HFFc6 (cell line): Measurements from ENCODE around the gene GATAD2A. TPM values are rescaled to one million over a fixed set of nuclear protein-coding genes. Genes with fewer than 3 reads are reported as not detected.
"Not testable (repeated sequence)": the region's sequence is repeated elsewhere in the genome, so short reads cannot be mapped to it uniquely, and the experiment has no call there.

Experiments used
- DNase-seq: peaks from one replicate; pipeline ENCODE4 v3.0.0-alpha.2; 2018
- H3K27ac Mint-ChIP-seq: 2 replicates; pipeline ENCODE4 v1.8.0; 2020; ENCODE audit warnings: mild to moderate bottlenecking, mixed read lengths
- H3K27me3 Mint-ChIP-seq: 2 replicates; pipeline ENCODE4 v1.8.0; 2021; ENCODE audit warnings: mild to moderate bottlenecking, moderate library complexity, mixed read lengths; ENCODE audit not compliant: insufficient read depth
- H3K36me3 Mint-ChIP-seq: 2 replicates; pipeline ENCODE4 v1.8.0; 2021; ENCODE audit warnings: low read depth, mixed read lengths
- H3K4me1 Mint-ChIP-seq: 2 replicates; pipeline ENCODE4 v1.8.0; 2020; ENCODE audit warnings: low read depth, mixed read lengths
- H3K4me3 Mint-ChIP-seq: 2 replicates; pipeline ENCODE4 v1.8.0; 2020; ENCODE audit warnings: mild to moderate bottlenecking, moderate library complexity, mixed read lengths
- H3K9me3 Mint-ChIP-seq: 2 replicates; pipeline ENCODE4 v1.8.0; 2020; ENCODE audit warnings: mild to moderate bottlenecking, mixed read lengths
- total RNA-seq, 6 experiments: library from RNA; stranded (reverse); fragmentation: NEBNext Ultra II Directional; extraction: Animal tissue kit (Norgen Biotek cat#: 25700); gene quantifications; 2 replicates in 1 of 6; 3 replicates in 5 of 6; pipeline ENCODE4 v1.2.3, GENCODE V29; 2021
- TF ChIP-seq, protein P1 (sequence below): fragments of 200-600 bp; sonication (generic); IDR thresholded peaks from 2 replicates; pipeline ENCODE4 v1.5.0; 2021; ENCODE audit warnings: antibody characterized with exemption, mild to moderate bottlenecking

GATAD2A gene
- total RNA-seq, 6 experiments from 2014 or later, result 107 to 123 (median 112) TPM

DNA sequence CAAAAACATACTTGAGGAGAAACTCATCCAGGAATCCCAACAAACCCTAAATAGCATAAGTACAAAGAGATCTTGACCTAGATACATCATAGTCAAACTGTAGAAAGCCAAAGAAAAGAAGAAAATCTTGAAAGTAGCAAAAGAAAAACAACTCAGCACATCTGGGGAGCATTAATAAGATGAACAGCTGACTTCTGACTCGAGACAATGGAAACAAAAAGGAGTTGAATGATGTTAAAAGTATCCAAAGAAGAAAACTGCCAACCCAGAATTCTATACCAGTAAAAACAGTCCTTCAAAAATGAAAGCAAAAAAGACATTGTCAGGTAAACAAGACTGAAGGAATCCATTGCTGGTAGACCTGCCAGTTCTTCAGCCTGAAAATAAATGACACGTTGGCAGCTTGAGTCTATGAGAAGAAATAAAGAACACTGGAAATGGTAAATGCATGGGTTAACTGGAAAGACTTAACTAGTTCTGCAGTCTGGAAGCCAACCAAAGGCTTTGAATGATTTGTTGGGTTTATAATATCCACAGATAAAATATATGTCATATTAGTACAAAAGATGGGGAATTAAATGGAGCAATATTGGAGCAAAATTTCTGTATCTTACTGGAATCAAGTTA lies 63.1 kb downstream of the GATAD2A start:
- no peaks in the 10 kb centered on the region; the same call in none of the 2 replicates for H3K27me3 Mint-ChIP-seq
- H3K36me3 Mint-ChIP-seq, result peaks cover 53% of the 10 kb centered on the region
- DNase-seq, result peak; percentile 32
- no peak overlapping the region for H3K27ac Mint-ChIP-seq
- peaks cover 17% of the 10 kb centered on the region for H3K4me1 Mint-ChIP-seq
- no peak overlapping the region for H3K4me3 Mint-ChIP-seq
- H3K9me3 Mint-ChIP-seq, result peaks cover 32% of the 10 kb centered on the region
- TF ChIP-seq, protein P1, sequence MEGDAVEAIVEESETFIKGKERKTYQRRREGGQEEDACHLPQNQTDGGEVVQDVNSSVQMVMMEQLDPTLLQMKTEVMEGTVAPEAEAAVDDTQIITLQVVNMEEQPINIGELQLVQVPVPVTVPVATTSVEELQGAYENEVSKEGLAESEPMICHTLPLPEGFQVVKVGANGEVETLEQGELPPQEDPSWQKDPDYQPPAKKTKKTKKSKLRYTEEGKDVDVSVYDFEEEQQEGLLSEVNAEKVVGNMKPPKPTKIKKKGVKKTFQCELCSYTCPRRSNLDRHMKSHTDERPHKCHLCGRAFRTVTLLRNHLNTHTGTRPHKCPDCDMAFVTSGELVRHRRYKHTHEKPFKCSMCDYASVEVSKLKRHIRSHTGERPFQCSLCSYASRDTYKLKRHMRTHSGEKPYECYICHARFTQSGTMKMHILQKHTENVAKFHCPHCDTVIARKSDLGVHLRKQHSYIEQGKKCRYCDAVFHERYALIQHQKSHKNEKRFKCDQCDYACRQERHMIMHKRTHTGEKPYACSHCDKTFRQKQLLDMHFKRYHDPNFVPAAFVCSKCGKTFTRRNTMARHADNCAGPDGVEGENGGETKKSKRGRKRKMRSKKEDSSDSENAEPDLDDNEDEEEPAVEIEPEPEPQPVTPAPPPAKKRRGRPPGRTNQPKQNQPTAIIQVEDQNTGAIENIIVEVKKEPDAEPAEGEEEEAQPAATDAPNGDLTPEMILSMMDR, result no peak

DNA sequence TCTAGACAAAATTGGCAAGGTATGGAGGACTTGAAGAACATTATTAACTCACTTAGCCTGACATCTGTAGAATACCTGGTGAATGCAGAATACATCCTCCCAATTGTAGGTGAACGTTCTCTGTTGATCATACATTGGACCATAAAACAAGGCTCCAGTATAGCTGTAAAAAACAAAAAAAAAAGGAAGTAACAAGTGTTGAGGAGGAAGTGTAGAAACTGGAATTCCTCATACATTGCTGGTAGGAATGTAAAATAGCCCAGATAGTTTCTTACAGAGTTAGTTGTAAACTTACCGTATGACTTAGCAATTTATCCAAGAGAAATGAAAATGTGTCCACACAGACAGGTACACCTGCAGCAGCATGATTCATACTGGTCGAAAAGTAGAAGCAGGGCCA lies 65.1 kb downstream of the GATAD2A start:
- no peaks in the 10 kb centered on the region; the same call in none of the 2 replicates for H3K27me3 Mint-ChIP-seq
- H3K27ac Mint-ChIP-seq, result no peak overlapping the region
- TF ChIP-seq, protein P1, result no peak
- no peak for DNase-seq
- H3K4me3 Mint-ChIP-seq, result no peak overlapping the region
- H3K9me3 Mint-ChIP-seq, result peaks cover 28% of the 10 kb centered on the region
- H3K4me1 Mint-ChIP-seq, result peaks cover 12% of the 10 kb centered on the region
- H3K36me3 Mint-ChIP-seq, result peaks cover 39% of the 10 kb centered on the region

DNA sequence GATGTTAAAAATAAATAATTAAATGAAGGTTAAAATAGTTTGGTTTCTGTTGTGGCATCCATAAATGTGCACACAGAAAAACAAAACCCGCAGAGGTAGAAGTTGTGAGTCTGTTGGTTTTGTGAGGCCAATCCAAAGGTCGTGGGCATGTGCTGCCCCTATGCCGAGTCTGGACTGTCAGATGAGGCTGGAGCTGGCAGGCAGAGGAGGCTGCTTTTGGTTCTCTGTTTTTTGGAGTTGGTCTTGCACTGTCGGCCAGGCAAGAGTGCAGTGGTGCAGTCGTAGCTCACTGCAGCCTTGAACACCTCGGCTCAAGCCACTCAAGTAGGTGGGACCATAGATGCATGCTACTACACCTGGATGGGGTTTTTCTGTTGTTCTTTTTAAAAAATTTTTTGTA lies 66.2 kb downstream of the GATAD2A start:
- Mint-ChIP-seq H3K4me1 (peaks cover 17% of the 10 kb centered on the region), H3K9me3 (peaks cover 22% of the 10 kb centered on the region), H3K27me3 (no peaks in the 10 kb centered on the region; the same call in none of the 2 replicates), H3K36me3 (peaks cover 28% of the 10 kb centered on the region), H3K4me3 (no peak overlapping the region), H3K27ac (no peak overlapping the region)
- no peak for DNase-seq
- TF ChIP-seq, protein P1, result no peak

DNA sequence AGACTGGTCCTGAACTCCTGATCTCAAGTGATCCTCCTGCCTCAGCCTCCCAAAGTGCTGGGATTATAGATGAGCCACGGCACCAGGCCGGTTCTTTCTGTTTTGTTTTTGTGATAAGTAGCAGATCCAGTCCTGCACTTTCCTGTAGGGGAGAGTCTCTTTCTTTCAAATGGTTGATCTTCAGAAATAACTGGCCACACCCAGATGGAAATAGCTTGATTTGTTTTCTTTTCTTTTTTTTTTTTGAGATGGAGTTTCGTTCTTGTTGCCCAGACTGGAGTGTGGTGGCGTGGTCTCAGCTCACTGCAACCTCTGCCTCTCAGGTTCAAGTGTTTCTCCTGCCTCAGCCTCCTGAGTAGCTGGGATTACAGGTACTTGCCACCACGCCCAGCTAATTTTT lies 66.6 kb downstream of the GATAD2A start:
- H3K4me1 Mint-ChIP-seq, result peaks cover 18% of the 10 kb centered on the region

DNA sequence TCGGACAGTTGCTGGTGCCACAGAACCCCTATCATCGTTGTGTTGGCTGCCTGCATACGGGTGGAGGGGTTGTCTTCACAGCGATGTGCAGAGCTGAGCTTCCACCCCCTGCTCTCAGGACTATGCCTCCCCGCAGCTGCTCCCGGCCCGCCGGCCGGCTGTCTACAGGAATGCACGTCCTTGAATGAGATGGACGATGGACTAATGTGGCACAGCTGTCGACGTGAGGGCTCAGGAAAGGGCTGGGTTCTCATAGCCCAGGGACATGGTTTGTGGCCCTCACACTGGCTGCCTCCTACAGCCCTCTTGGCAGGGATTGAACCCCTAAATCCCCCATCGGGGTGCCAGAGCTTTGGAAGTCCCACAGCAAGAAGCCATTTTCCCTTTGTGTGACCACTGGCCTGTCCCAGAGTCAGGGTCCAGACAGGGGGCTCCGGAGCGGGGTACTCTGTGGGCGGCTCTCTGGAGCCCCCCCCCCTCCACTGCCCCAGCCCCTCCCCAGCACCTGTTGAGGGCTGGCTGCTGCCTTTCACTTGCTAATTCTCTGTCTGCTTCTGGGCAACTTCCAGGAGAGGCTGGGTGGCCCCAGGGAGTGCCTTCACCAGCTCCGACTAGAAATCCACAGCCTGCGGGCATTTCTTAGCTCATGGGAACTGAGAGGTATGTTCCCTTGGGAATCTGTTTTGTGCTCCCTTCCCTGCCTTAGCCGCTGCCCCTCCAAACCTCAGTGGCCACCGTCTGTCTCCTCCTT lies 69.7 kb downstream of the GATAD2A start:
- TF ChIP-seq, protein P1, result no peak
- Mint-ChIP-seq H3K4me3 (no peak overlapping the region), H3K27me3 (no peaks in the 10 kb centered on the region; the same call in 1 of the 2 replicates), H3K4me1 (peaks cover 24% of the 10 kb centered on the region), H3K9me3 (no peaks in the 10 kb centered on the region), H3K36me3 (peaks cover 5% of the 10 kb centered on the region), H3K27ac (no peak overlapping the region; the same call in 1 of the 2 replicates)
- no peak for DNase-seq

More for the DNA sequence above, 66.6 kb downstream of the GATAD2A start:
- not testable (repeated sequence) for H3K27me3 Mint-ChIP-seq, DNase-seq, H3K4me3 Mint-ChIP-seq
- Mint-ChIP-seq H3K27ac (peak overlapping the region; percentile 9; the same call in 1 of the 2 replicates), H3K36me3 (peaks cover 24% of the 10 kb centered on the region), H3K9me3 (peaks cover 18% of the 10 kb centered on the region)
